HG02763 (cell line): Measurements from ENCODE around the gene INHBA.

Experiments
- ATAC-seq: cut with Tn5 transposase; IDR thresholded peaks from one replicate; pipeline ENCODE4 v1.9.1; 2021; ENCODE audit warnings: mild to moderate bottlenecking, moderate library complexity; ENCODE audit not compliant: unreplicated experiment

The INHBA gene

GRCh38 chr7:41711283-41712064 lies 8.6 kb upstream of the INHBA start:
- ATAC-seq, result no peak

DNA sequence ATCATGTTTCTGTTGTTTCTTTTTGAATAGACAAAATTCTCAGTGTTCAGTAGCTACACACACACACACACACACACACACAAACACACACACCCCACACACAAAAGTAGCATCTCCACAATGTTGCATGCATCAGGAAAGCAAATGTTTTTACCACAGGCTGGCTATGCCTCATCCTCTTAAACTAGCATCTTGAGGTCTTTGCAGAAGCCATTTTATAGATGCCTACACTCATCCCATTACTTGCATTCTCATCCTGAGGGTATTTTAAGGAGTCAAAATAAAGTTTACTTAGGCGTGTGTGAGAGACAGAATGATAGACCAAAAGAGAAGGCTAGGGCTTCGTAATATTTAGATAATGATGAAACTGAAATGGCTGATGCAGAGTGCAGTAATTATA lies 7.9 kb upstream of the INHBA start:
- ATAC-seq, result no peak

DNA sequence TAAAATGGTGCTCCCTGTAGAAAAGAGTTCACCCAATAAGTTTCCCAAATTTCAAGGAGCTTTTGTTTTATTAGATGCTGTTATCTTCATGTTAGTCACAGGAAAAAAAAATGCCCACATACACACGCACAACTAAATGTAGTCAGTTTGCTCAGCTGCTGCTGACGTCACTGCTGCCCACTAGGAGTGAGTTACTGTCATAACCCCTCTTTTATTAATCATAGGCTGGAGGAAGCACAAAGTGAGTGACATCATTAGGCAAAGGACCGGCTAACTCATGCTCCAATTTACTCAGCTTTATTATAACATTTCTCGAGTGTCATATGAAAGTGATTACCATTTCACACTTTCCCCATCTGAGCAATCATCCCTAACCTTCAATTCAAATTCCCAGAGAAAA lies 6.7 kb upstream of the INHBA start:
- no peak for ATAC-seq

GRCh38 chr7:41708581-41709358 lies 5.9 kb upstream of the INHBA start:
- ATAC-seq, result no peak

DNA sequence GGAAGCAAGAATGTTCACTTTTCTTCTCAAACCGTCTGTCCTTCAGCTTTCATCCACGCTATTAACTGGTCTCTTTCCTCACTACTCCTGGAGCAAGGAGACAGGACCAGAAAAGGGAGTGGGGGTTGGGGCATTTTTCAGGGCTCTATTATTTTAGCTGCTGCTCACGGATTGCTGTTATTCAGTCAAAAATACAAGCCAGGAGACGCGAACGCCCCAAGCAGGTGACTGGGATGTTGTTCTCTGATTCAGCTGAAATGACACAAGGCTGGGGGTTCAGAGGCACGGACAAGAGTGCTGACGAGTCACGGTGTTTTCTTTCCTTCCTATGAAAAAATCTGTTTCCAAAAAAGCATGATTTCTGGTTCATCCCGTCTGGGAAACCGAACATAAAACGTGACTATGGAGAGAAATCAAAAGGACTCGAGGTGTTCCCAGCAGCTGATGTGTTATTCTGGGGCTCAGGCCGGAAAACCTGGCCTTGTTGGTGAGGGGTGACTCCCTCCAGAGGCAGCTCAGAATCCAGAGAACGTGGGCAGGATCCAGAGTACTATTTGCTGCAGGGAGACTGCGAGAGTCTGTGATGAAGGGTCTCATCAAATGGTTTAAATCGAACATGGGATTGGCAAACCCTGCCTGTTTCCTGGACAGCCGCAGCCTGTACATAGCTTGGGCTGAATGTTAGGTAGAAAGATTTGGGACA lies 3.5 kb upstream of the INHBA start:
- ATAC-seq, result no peak

GRCh38 chr7:41705109-41705901 lies 2.4 kb upstream of the INHBA start:
- peak; percentile 96 for ATAC-seq

DNA sequence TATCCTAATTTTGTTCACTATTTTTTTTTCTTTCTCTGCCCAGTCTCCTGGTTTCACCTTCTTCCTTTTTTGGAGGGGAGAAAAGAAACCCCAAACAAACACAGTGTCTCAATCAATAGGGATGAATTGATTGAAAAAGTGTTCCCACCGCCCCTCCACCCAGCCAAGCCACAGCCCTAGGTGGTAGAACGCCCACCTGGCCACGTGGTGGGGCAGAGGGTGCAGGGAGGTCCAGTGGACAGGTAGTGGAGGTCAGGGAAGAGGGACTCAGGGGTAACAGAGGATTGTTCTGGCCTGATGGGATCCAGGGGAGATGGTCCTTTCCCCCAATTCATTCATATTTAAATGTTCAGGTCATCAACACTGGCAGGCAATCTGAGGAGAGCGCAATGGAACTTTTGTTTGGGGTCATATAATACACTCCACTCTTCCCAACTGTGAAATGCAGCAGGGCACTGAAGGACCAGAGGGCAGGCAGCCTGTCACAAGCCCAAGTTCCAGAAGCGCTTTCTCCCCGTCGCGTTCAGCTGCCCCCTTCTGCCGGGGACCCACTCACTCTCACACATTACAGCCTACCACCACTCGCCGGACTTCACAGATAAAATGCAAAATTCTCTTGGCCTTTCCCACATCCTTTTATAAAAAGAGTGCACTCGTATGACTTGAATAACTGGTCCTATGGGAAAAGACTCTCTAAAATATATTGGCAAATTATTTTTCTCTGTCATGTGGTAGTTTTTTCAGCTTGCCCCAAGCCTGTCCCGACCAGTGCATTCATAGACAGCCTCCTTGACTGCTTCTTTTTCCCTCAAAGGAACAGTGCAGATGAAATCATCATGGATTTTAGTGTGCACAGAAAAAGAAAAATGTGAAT lies 1.6 kb downstream of the INHBA start:
- ATAC-seq, result no peak

GRCh38 chr7:41700044-41700471 lies 2.8 kb downstream of the INHBA start:
- no peak for ATAC-seq

GRCh38 chr7:41699516-41699915 lies 3.4 kb downstream of the INHBA start:
- no peak for ATAC-seq

GRCh38 chr7:41698726-41699125 lies 4.2 kb downstream of the INHBA start:
- no peak for ATAC-seq

GRCh38 chr7:41698114-41698513 lies 4.8 kb downstream of the INHBA start:
- ATAC-seq, result no peak

DNA sequence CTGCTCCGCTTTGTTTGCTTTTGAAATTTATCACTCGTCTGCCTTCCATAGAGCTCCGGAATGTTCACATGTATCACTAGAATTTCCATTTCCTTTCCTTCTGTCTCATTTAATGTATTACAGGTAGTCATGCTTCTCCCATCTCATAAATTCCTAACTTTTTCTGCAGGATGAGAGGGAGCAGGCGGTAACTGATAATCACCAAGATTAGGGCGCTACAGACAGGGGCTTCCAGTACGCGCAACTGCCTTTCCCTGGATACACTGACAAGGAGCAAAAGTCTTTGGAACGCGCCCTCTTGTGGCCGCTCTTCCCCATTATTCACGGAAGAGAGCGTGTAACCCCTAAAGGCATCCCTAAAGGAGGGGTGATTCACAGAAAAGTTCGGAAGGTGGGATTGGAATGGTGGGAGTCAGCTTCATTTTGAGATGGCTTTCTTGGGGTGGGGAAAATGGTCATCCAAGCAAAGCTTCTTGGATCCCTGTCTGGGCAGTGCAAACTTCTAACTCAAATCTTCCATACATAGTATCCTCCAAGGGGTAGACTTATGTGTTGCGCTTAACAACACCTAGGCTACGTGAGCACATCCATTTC lies 6.5 kb downstream of the INHBA start:
- ATAC-seq, result no peak

GRCh38 chr7:41695661-41696322 lies 7.1 kb downstream of the INHBA start:
- ATAC-seq, result no peak

GRCh38 chr7:41694495-41694894 lies 8.4 kb downstream of the INHBA start:
- no peak for ATAC-seq

- no peak for ATAC-seq
These were observed 9.5 kb downstream of the INHBA start for GRCh38 chr7:41693150-41693997.

DNA sequence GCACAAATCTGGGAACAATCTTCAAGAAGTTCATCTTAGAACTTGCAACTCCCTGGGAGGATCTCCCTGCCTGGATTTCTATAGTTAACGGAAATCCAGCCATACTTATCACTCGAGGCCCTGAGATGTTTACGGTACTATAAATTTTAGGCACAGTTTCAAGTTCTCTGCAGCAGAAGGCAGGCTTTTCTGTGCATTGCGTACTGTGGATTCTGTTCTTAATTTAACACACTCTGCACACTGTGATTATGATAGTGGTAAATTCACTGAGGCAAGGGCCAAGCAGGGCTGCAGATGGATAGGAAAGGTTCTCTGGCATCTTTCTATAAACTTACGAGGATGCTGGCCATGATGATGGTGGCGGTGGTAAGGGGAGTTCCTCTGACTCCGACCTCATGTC lies 10.6 kb downstream of the INHBA start:
- ATAC-seq, result no peak

GRCh38 chr7:41691286-41692190 lies 11.4 kb downstream of the INHBA start:
- no peak for ATAC-seq
